Measurements from ENCODE around the gene CASKIN2.

- no peak for TF ChIP-seq EZH2phosphoT487 (IDR thresholded peaks at IDR 0.05; ENCODE audit: low read depth)
- TF ChIP-seq, protein P1, sequence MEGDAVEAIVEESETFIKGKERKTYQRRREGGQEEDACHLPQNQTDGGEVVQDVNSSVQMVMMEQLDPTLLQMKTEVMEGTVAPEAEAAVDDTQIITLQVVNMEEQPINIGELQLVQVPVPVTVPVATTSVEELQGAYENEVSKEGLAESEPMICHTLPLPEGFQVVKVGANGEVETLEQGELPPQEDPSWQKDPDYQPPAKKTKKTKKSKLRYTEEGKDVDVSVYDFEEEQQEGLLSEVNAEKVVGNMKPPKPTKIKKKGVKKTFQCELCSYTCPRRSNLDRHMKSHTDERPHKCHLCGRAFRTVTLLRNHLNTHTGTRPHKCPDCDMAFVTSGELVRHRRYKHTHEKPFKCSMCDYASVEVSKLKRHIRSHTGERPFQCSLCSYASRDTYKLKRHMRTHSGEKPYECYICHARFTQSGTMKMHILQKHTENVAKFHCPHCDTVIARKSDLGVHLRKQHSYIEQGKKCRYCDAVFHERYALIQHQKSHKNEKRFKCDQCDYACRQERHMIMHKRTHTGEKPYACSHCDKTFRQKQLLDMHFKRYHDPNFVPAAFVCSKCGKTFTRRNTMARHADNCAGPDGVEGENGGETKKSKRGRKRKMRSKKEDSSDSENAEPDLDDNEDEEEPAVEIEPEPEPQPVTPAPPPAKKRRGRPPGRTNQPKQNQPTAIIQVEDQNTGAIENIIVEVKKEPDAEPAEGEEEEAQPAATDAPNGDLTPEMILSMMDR (IDR thresholded peaks at IDR 0.05; ENCODE audit: low read depth, low read length) = no peak
Observed at GRCh38 chr17:75457047-75457654, 58.2 kb downstream of the CASKIN2 start.

Measured in OCI-LY3 (cell line).